ENCODE results near the gene HNMT.
"Not testable (repeated sequence)": the region's sequence is repeated elsewhere in the genome, so short reads cannot be mapped to it uniquely, and the experiment has no call there.

HNMT gene

DNA sequence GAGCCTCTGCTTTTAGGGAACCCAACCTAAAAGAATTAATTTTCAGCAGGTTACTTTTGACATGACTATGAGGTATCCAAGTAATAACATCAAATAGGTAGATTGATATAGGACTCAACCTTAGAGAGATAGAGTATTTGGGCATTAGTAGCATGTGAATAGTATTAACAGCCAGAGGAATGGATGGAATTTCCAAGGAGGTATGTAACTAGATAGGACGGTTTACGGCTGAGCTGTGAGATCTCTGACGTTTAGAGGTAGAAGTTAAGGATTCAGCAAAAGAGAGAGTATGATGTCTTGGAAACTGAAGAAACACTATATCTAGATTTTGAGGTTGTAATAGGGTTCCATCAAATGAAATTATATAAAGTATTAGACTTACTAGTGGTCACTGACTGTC lies 70.3 kb downstream of the HNMT start:
- H3K4me1 ChIP-seq (ENCODE audit: control insufficient read depth in 2 of 2, insufficient read depth in 2 of 2, low read length in 2 of 2), result no peaks in the 10 kb centered on the region
- H3K27ac ChIP-seq (ENCODE audit: low read depth in 2 of 2, low read length in 2 of 2), result no peak overlapping the region
- no peaks in the 10 kb centered on the region for H3K9me3 ChIP-seq (ENCODE audit: control insufficient read depth in 2 of 2, low read length in 2 of 2)
- H3K27me3 ChIP-seq (ENCODE audit: control insufficient read depth in 2 of 2, insufficient read depth in 2 of 2, low read length in 2 of 2), result no peaks in the 10 kb centered on the region
- no peak overlapping the region for H3K4me3 ChIP-seq (ENCODE audit: low read length in 2 of 2)
- H3K36me3 ChIP-seq (ENCODE audit: control insufficient read depth in 2 of 2, insufficient read depth in 2 of 2, low read length in 2 of 2), result no peaks in the 10 kb centered on the region
- H3K9ac ChIP-seq (ENCODE audit: low read depth in 1 of 2, low read length in 2 of 2), result no peak overlapping the region

DNA sequence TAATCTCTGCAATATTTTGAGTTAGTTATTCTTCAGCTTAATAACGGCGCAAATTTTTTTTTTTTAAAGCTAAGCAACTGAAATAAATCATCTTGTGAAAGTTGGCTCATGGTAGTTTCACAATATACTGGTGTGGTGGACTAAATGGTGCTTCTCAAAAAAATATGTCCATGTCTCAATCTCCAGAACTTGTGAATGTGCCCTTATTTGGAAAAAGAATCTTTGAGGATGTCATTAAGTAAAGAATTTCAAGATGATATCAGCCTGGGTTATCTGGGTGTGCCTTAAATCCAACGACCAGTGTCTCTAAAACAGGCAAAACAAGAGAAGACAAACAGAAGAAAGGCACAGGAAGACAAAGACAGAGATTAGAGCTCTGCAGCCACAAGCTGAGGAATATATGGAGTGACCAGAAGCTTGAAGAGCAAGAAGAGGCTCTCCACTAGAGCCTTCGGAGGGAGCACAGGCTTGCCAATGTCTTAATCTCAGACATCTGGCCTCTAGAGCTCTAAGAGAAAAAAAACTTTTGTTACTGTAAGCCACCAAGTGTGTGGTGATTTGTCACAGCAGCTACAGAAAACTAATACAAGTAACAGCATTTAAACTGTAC lies 71.4 kb downstream of the HNMT start:
- no peaks in the 10 kb centered on the region for H3K27me3 ChIP-seq (ENCODE audit: control insufficient read depth in 2 of 2, insufficient read depth in 2 of 2, low read length in 2 of 2)

DNA sequence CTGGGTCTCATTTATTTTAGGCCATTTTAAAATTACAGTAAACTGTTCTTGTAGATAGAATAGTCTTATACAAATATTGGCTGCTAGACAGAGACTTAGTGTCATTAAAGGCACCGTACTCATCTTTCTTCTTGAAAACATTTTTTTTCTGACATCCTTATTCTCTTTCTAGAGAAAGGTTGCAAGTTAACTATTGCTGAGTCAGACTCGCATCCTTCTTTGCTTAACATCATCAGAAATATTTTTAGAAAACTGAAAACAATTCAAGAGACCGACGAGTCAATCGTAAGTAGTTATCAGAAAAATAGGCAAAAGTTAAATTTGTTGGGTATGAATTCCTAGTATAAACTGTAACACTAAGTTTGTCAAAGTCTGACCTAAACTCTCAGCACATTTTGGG lies 72.2 kb downstream of the HNMT start:
- Histone ChIP-seq H3K4me1 (ENCODE audit: control insufficient read depth in 2 of 2, insufficient read depth in 2 of 2, low read length in 2 of 2) (no peaks in the 10 kb centered on the region), H3K9me3 (ENCODE audit: control insufficient read depth in 2 of 2, low read length in 2 of 2) (no peaks in the 10 kb centered on the region), H3K36me3 (ENCODE audit: control insufficient read depth in 2 of 2, insufficient read depth in 2 of 2, low read length in 2 of 2) (no peaks in the 10 kb centered on the region), H3K9ac (ENCODE audit: low read depth in 1 of 2, low read length in 2 of 2) (no peak overlapping the region), H3K27me3 (ENCODE audit: control insufficient read depth in 2 of 2, insufficient read depth in 2 of 2, low read length in 2 of 2) (no peaks in the 10 kb centered on the region), H3K27ac (ENCODE audit: low read depth in 2 of 2, low read length in 2 of 2) (no peak overlapping the region), H3K4me3 (ENCODE audit: low read length in 2 of 2) (no peak overlapping the region)

More for the DNA sequence above, 71.4 kb downstream of the HNMT start:
- Histone ChIP-seq H3K27ac (ENCODE audit: low read depth in 2 of 2, low read length in 2 of 2) (no peak overlapping the region), H3K4me1 (ENCODE audit: control insufficient read depth in 2 of 2, insufficient read depth in 2 of 2, low read length in 2 of 2) (no peaks in the 10 kb centered on the region), H3K9ac (ENCODE audit: low read depth in 1 of 2, low read length in 2 of 2) (no peak overlapping the region), H3K36me3 (ENCODE audit: control insufficient read depth in 2 of 2, insufficient read depth in 2 of 2, low read length in 2 of 2) (no peaks in the 10 kb centered on the region), H3K4me3 (ENCODE audit: low read length in 2 of 2) (no peak overlapping the region), H3K9me3 (ENCODE audit: control insufficient read depth in 2 of 2, low read length in 2 of 2) (no peaks in the 10 kb centered on the region)

DNA sequence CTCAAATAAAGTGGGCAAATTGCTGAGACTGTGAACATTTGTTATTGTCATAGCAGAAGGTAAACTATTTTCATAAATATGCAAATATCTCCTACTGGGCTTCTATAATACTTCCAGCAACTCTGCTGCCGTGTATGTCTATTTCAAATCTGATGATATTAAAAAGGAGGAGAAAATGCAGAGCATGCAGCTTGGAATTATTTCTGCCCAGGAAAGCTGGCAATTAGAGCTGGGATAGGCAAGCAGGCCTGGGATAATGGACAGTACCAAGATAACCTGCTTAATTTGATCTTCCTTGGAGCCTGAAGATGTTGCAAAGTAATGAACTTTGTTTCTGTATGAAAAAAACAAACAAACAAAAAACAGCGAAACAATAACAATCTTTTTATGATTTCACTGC lies 72.8 kb downstream of the HNMT start:
- Histone ChIP-seq H3K9ac (ENCODE audit: low read depth in 1 of 2, low read length in 2 of 2) (no peak overlapping the region), H3K9me3 (ENCODE audit: control insufficient read depth in 2 of 2, low read length in 2 of 2) (no peaks in the 10 kb centered on the region), H3K27me3 (ENCODE audit: control insufficient read depth in 2 of 2, insufficient read depth in 2 of 2, low read length in 2 of 2) (no peaks in the 10 kb centered on the region)

DNA sequence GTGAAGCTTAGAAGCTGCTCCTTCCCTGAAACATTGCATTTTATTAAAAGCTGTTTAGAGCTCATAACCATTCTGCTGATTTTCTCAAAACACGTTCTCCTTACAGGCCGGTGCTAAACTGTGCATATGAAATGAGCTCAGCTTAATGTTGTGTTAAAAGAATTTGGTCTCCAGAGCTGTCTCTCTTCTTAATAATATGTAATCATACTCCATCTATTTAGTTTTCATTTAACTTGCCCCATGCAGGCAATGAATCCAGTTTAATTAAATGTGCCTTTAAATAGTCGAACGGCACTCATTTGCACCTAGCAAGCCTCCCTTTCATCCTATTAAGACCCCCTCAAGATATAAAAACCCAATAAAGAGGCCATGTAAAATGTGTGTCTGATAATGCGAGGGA lies 76.3 kb downstream of the HNMT start:
- no peaks in the 10 kb centered on the region for H3K4me1 ChIP-seq (ENCODE audit: control insufficient read depth in 2 of 2, insufficient read depth in 2 of 2, low read length in 2 of 2)
- no peak overlapping the region for H3K9ac ChIP-seq (ENCODE audit: low read depth in 1 of 2, low read length in 2 of 2)
- H3K27ac ChIP-seq (ENCODE audit: low read depth in 2 of 2, low read length in 2 of 2), result no peak overlapping the region
- no peaks in the 10 kb centered on the region for H3K27me3 ChIP-seq (ENCODE audit: control insufficient read depth in 2 of 2, insufficient read depth in 2 of 2, low read length in 2 of 2)
- no peak overlapping the region for H3K4me3 ChIP-seq (ENCODE audit: low read length in 2 of 2)
- no peaks in the 10 kb centered on the region for H3K9me3 ChIP-seq (ENCODE audit: control insufficient read depth in 2 of 2, low read length in 2 of 2)
- no peaks in the 10 kb centered on the region for H3K36me3 ChIP-seq (ENCODE audit: control insufficient read depth in 2 of 2, insufficient read depth in 2 of 2, low read length in 2 of 2)

More for the DNA sequence above, 72.8 kb downstream of the HNMT start:
- H3K4me3 ChIP-seq (ENCODE audit: low read length in 2 of 2), result no peak overlapping the region
- no peaks in the 10 kb centered on the region for H3K4me1 ChIP-seq (ENCODE audit: control insufficient read depth in 2 of 2, insufficient read depth in 2 of 2, low read length in 2 of 2)
- H3K36me3 ChIP-seq (ENCODE audit: control insufficient read depth in 2 of 2, insufficient read depth in 2 of 2, low read length in 2 of 2), result no peaks in the 10 kb centered on the region
- H3K27ac ChIP-seq (ENCODE audit: low read depth in 2 of 2, low read length in 2 of 2), result no peak overlapping the region

DNA sequence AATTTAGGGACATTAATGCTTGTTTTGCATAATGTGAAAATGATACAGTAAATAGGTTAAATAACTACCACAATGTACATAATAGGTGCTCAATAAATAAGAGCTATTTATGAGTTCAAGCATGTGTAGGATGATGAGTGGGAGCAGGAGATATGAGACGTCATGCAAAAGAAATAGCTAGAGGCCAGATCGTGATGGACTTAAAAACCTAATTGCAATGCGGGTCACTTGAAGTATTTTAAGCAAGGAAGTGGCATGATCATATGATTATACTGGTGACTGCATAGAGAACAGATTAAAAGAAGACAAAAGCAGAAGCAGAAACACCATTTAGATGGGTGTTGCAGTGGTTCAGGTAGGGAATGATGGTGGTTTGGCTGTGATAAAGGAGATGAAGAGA lies 78.0 kb downstream of the HNMT start:
- no peak overlapping the region for H3K9ac ChIP-seq (ENCODE audit: low read depth in 1 of 2, low read length in 2 of 2)
- no peak overlapping the region for H3K27ac ChIP-seq (ENCODE audit: low read depth in 2 of 2, low read length in 2 of 2)
- H3K9me3 ChIP-seq (ENCODE audit: control insufficient read depth in 2 of 2, low read length in 2 of 2), result no peaks in the 10 kb centered on the region
- H3K4me1 ChIP-seq (ENCODE audit: control insufficient read depth in 2 of 2, insufficient read depth in 2 of 2, low read length in 2 of 2), result no peaks in the 10 kb centered on the region
- H3K4me3 ChIP-seq (ENCODE audit: low read length in 2 of 2), result no peak overlapping the region
- no peaks in the 10 kb centered on the region for H3K27me3 ChIP-seq (ENCODE audit: control insufficient read depth in 2 of 2, insufficient read depth in 2 of 2, low read length in 2 of 2)
- H3K36me3 ChIP-seq (ENCODE audit: control insufficient read depth in 2 of 2, insufficient read depth in 2 of 2, low read length in 2 of 2), result no peaks in the 10 kb centered on the region

DNA sequence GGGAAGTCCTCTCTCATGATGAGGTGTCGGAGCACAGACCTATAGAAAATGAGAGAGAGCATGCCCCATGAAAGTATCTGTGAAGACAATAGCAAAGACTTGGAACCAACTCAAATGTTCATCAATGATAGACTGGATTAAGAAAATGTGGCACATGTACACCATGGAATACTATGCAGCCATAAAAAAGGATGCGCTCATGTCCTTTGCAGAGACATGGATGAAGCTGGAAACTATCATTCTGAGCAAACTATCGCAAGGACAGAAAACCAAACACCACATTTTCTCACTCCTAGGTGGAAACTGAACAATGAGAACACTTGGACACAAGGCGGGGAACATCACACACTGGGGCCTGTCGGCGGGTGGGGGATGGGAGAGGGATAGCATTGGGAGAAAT lies 79.3 kb downstream of the HNMT start:
- H3K36me3 ChIP-seq (ENCODE audit: control insufficient read depth in 2 of 2, insufficient read depth in 2 of 2, low read length in 2 of 2); H3K9me3 ChIP-seq (ENCODE audit: control insufficient read depth in 2 of 2, low read length in 2 of 2); H3K4me1 ChIP-seq (ENCODE audit: control insufficient read depth in 2 of 2, insufficient read depth in 2 of 2, low read length in 2 of 2); H3K27ac ChIP-seq (ENCODE audit: low read depth in 2 of 2, low read length in 2 of 2); H3K27me3 ChIP-seq (ENCODE audit: control insufficient read depth in 2 of 2, insufficient read depth in 2 of 2, low read length in 2 of 2); H3K9ac ChIP-seq (ENCODE audit: low read depth in 1 of 2, low read length in 2 of 2); H3K4me3 ChIP-seq (ENCODE audit: low read length in 2 of 2): not testable (repeated sequence)

DNA sequence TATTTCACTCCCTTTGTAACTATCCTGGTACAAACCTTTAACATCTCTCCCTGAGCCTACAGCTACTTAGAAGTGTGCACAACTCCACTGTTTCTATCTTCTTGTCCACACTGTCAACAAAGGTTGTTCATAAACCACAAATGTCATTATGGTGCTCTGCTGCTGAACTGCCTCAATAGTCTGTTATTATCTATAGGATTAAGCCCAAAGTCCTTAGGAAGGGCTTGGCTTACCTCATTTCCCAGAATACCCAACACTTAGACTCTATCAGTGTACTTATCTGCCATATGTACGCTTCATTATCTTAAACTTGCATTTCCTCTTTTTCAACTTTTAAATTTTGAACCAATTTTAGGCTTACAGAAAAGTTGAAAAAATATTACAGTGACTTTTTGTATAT lies 94.2 kb downstream of the HNMT start:
- H3K36me3 ChIP-seq (ENCODE audit: control insufficient read depth in 2 of 2, insufficient read depth in 2 of 2, low read length in 2 of 2), result no peaks in the 10 kb centered on the region
- no peaks in the 10 kb centered on the region for H3K4me1 ChIP-seq (ENCODE audit: control insufficient read depth in 2 of 2, insufficient read depth in 2 of 2, low read length in 2 of 2)
- H3K27me3 ChIP-seq (ENCODE audit: control insufficient read depth in 2 of 2, insufficient read depth in 2 of 2, low read length in 2 of 2), result no peaks in the 10 kb centered on the region
- H3K9ac ChIP-seq (ENCODE audit: low read depth in 1 of 2, low read length in 2 of 2), result no peak overlapping the region
- H3K9me3 ChIP-seq (ENCODE audit: control insufficient read depth in 2 of 2, low read length in 2 of 2), result no peaks in the 10 kb centered on the region
- H3K27ac ChIP-seq (ENCODE audit: low read depth in 2 of 2, low read length in 2 of 2), result no peak overlapping the region
- H3K4me3 ChIP-seq (ENCODE audit: low read length in 2 of 2), result no peak overlapping the region

DNA sequence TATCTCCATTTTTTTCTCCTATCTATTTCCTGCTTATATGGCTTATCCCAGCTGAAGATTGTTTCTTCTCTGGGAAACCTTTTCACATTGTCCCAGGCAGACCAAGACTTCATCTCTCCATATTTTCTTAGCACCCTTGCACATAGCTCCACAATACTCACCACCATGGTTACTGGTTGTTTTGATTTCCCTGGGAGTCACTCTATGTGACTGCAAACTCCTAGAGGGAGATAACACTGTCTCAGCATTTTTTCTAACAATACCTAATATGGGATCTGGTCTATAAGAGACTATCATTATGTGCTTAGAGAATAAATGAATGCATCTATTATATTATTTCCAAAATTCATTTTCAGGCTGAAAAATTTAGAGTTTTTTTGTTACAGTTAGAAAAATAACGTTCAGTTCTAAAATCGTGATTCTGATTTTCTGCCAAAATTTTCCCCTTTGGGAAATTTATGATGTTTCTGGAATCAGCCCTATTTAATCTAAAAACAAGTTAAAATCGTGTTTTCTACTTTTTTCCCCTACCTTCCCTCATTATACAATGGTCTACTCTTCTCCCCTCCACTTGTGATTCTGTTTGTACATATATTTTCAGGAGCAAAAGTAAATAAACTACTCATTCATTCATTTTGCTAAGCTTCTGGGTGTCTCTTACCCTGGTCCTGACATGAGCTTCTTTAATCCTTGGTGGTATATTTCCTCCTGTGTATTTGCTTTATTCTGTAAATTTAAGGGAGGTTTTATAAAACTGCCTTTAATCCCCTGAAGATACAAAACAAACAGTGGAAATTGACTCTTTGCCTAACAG lies 95.4 kb downstream of the HNMT start:
- H3K4me1 ChIP-seq (ENCODE audit: control insufficient read depth in 2 of 2, insufficient read depth in 2 of 2, low read length in 2 of 2), result no peaks in the 10 kb centered on the region
- no peak overlapping the region for H3K27ac ChIP-seq (ENCODE audit: low read depth in 2 of 2, low read length in 2 of 2)
- H3K9me3 ChIP-seq (ENCODE audit: control insufficient read depth in 2 of 2, low read length in 2 of 2), result no peaks in the 10 kb centered on the region
- H3K27me3 ChIP-seq (ENCODE audit: control insufficient read depth in 2 of 2, insufficient read depth in 2 of 2, low read length in 2 of 2), result no peaks in the 10 kb centered on the region
- H3K36me3 ChIP-seq (ENCODE audit: control insufficient read depth in 2 of 2, insufficient read depth in 2 of 2, low read length in 2 of 2), result no peaks in the 10 kb centered on the region
- H3K9ac ChIP-seq (ENCODE audit: low read depth in 1 of 2, low read length in 2 of 2), result no peak overlapping the region
- H3K4me3 ChIP-seq (ENCODE audit: low read length in 2 of 2), result no peak overlapping the region

DNA sequence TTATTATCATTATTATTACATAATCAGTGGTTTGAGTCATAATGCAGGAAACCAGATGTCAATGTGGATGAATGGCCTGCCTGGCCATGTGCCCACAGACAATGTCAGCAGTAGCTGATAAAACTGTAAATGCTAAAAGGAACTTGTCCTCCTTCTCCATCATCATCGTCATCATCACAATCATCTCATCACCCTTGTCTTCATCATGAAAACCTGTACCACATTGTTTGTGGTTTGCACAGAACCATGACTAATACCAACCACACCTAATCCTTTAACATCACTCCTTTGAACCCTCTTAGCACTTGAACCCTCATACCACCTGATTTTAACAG lies 96.0 kb downstream of the HNMT start:
- Histone ChIP-seq H3K9me3 (ENCODE audit: control insufficient read depth in 2 of 2, low read length in 2 of 2) (no peaks in the 10 kb centered on the region), H3K27ac (ENCODE audit: low read depth in 2 of 2, low read length in 2 of 2) (no peak overlapping the region), H3K36me3 (ENCODE audit: control insufficient read depth in 2 of 2, insufficient read depth in 2 of 2, low read length in 2 of 2) (no peaks in the 10 kb centered on the region), H3K4me1 (ENCODE audit: control insufficient read depth in 2 of 2, insufficient read depth in 2 of 2, low read length in 2 of 2) (no peaks in the 10 kb centered on the region), H3K9ac (ENCODE audit: low read depth in 1 of 2, low read length in 2 of 2) (no peak overlapping the region), H3K27me3 (ENCODE audit: control insufficient read depth in 2 of 2, insufficient read depth in 2 of 2, low read length in 2 of 2) (no peaks in the 10 kb centered on the region), H3K4me3 (ENCODE audit: low read length in 2 of 2) (no peak overlapping the region)
